Mesenchymal stem cell (in vitro differentiated cells and primary cell): ENCODE measurements around the gene CWF19L2.
"Not testable (repeated sequence)": the region's sequence is repeated elsewhere in the genome, so short reads cannot be mapped to it uniquely, and the experiment has no call there.

Experiments used
- DNase-seq: peaks from one replicate; pipeline ENCODE4 v3.0.0-alpha.2; 2013
- H2AFZ ChIP-seq: one replicate; pipeline ENCODE4 v1.6.1; 2013; ENCODE audit warnings: low read depth, mild to moderate bottlenecking, control low read depth, inconsistent platforms, low read length, moderate library complexity
- H2AK5ac ChIP-seq: 2 replicates; pipeline ENCODE4 v1.6.1; 2013; ENCODE audit warnings: low read length, moderate library complexity, mild to moderate bottlenecking, inconsistent platforms; ENCODE audit not compliant: severe bottlenecking
- H2BK120ac ChIP-seq: one replicate; pipeline ENCODE4 v1.6.1; 2013; ENCODE audit warnings: low read depth, mild to moderate bottlenecking, inconsistent platforms, low read length, moderate library complexity
- H2BK12ac ChIP-seq, 2 experiments: one replicate each; pipeline ENCODE4 v1.6.1; 2013; ENCODE audit warnings: inconsistent platforms in 2 of 2, low read length in 2 of 2, mild to moderate bottlenecking in 2 of 2, moderate library complexity in 2 of 2, control low read depth in 1 of 2
- H2BK15ac ChIP-seq: one replicate; pipeline ENCODE4 v1.6.1; 2013; ENCODE audit warnings: mild to moderate bottlenecking, low read depth, inconsistent platforms; ENCODE audit not compliant: poor library complexity, severe bottlenecking
- H2BK5ac ChIP-seq: 2 replicates; pipeline ENCODE4 v1.6.1; 2013; ENCODE audit warnings: low read depth, mild to moderate bottlenecking, low read length, control low read depth, inconsistent platforms; ENCODE audit not compliant: poor library complexity, severe bottlenecking
- H3K14ac ChIP-seq, 2 experiments: one replicate each; pipeline ENCODE4 v1.6.1; 2013; ENCODE audit warnings: inconsistent platforms in 2 of 2, low read length in 2 of 2, control low read depth in 1 of 2, mild to moderate bottlenecking in 1 of 2, moderate library complexity in 1 of 2
- H3K18ac ChIP-seq, 2 experiments: one replicate each; pipeline ENCODE4 v1.6.1; 2013; ENCODE audit warnings: inconsistent platforms in 2 of 2, low read length in 2 of 2, control low read depth in 1 of 2, low read depth in 1 of 2, mild to moderate bottlenecking in 1 of 2
- H3K23ac ChIP-seq, 2 experiments: one replicate each; pipeline ENCODE4 v1.6.1; 2013; ENCODE audit warnings: inconsistent platforms in 2 of 2, low read length in 2 of 2, mild to moderate bottlenecking in 2 of 2, moderate library complexity in 2 of 2, control low read depth in 1 of 2
- H3K27ac ChIP-seq: 2 replicates; pipeline ENCODE4 v1.5.1; 2013; ENCODE audit warnings: mild to moderate bottlenecking, moderate library complexity, low read length, control low read depth, inconsistent platforms; ENCODE audit not compliant: poor library complexity, severe bottlenecking
- H3K27me3 ChIP-seq, 2 experiments: 2 replicates each; pipeline versions ENCODE4 v1.6.1 to v1.7.0; 2013; ENCODE audit warnings: low read length in 2 of 2, mild to moderate bottlenecking in 2 of 2, moderate library complexity in 2 of 2, control low read depth in 1 of 2, inconsistent platforms in 1 of 2; ENCODE audit not compliant: control insufficient read depth in 1 of 2, insufficient read depth in 1 of 2
- H3K36me3 ChIP-seq, 2 experiments: 2 replicates each; pipeline versions ENCODE4 v1.6.1 to v1.7.0; 2013; ENCODE audit warnings: low read length in 2 of 2, control low read depth in 1 of 2, inconsistent platforms in 1 of 2, low read depth in 1 of 2, mild to moderate bottlenecking in 1 of 2; ENCODE audit not compliant: insufficient read depth in 2 of 2, control insufficient read depth in 1 of 2
- H3K4ac ChIP-seq, 2 experiments: one replicate each; pipeline ENCODE4 v1.6.1; 2013; ENCODE audit warnings: inconsistent platforms in 2 of 2, low read length in 2 of 2, mild to moderate bottlenecking in 2 of 2, moderate library complexity in 2 of 2, control low read depth in 1 of 2, low read depth in 1 of 2
- H3K4me1 ChIP-seq: 2 replicates; pipeline ENCODE4 v1.6.1; 2013; ENCODE audit warnings: low read depth, low read length, control low read depth; ENCODE audit not compliant: control insufficient read depth, insufficient read depth
- H3K4me2 ChIP-seq: 2 replicates; pipeline ENCODE4 v1.6.1; 2013; ENCODE audit warnings: low read length, mild to moderate bottlenecking, inconsistent platforms; ENCODE audit not compliant: poor library complexity, severe bottlenecking
- H3K4me3 ChIP-seq, 2 experiments: 2 replicates each; pipeline versions ENCODE4 v1.5.1 to v1.7.0; 2013; ENCODE audit warnings: low read length in 2 of 2, mild to moderate bottlenecking in 2 of 2, control low read depth in 1 of 2, low read depth in 1 of 2; ENCODE audit not compliant: insufficient read depth in 1 of 2
- H3K79me1 ChIP-seq: replicated peaks from 2 replicates; pipeline ENCODE4 v1.6.1; 2013; ENCODE audit warnings: mild to moderate bottlenecking, control low read depth, low read length, inconsistent platforms; ENCODE audit not compliant: poor library complexity, severe bottlenecking
- H3K9ac ChIP-seq: 2 replicates; pipeline ENCODE4 v1.7.0; 2013; ENCODE audit warnings: mild to moderate bottlenecking, low read length, moderate library complexity
- H3K9me3 ChIP-seq: 2 replicates; pipeline ENCODE4 v1.7.0; 2013; ENCODE audit warnings: mild to moderate bottlenecking, low read length; ENCODE audit not compliant: control insufficient read depth
- H4K8ac ChIP-seq: one replicate; pipeline ENCODE4 v1.6.1; 2013; ENCODE audit warnings: inconsistent platforms, mild to moderate bottlenecking, low read length, moderate library complexity
- H4K91ac ChIP-seq: one replicate; pipeline ENCODE4 v1.6.1; 2013; ENCODE audit warnings: mild to moderate bottlenecking, low read length, inconsistent platforms
- WGBS: methylation state at CpG from one replicate; pipeline ENCODE4 v1.1.7; 2013; ENCODE audit warnings: mixed read lengths; 5-methylcytosine and 5-hydroxymethylcytosine counted together

CWF19L2 gene

GRCh38 chr11:107497371-107497770 lies 39.7 kb upstream of the CWF19L2 start:
- WGBS, result 100% methylated on average over 4 of the region's 7 CpGs
- H3K4me1 ChIP-seq, H2BK12ac ChIP-seq: not testable (repeated sequence)

DNA sequence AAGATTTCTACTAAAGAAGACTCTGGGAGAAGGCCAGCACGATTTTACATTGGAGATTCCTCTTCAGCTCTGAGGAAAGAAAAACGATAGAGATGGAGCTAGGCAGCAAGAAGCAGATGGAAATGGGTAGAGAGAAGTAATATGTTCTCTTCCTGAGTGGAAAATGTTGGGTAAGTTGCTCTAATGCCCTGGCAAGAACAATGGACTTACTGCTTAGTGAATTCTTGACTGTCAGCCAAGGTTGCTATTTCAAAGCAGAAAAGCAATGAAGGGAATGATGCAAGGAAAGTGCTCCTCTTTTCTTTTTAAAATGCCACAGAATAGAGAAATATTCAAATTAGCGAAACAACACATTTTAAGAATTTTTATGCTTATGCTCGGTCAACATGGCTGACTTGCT lies 38.4 kb upstream of the CWF19L2 start:
- Histone ChIP-seq H3K27me3 (no peaks in the 10 kb centered on the region), H2BK120ac (no peak overlapping the region), H3K9me3 (no peaks in the 10 kb centered on the region), H3K4ac (no peak overlapping the region), H3K36me3 (no peaks in the 10 kb centered on the region), H2BK5ac (no peak overlapping the region), H2BK12ac (no peak overlapping the region), H2AFZ (no peak overlapping the region), H4K91ac (no peak overlapping the region), H3K14ac (no peak overlapping the region), H2AK5ac (no peak overlapping the region), H3K23ac (no peak overlapping the region), H4K8ac (no peak overlapping the region), H2BK15ac (no peak overlapping the region), H3K79me1 (no peaks in the 10 kb centered on the region), H3K27ac (no peak overlapping the region), H3K4me3 (no peak overlapping the region), H3K9ac (peak overlapping the region; percentile 35), H3K4me1 (peaks cover 4% of the 10 kb centered on the region), H3K18ac (no peak overlapping the region), H3K4me2 (no peak overlapping the region)
- WGBS, result 91% methylated on average over 4 of the region's 4 CpGs
- peak; percentile 18 for DNase-seq

More at GRCh38 chr11:107497371-107497770, 39.7 kb upstream of the CWF19L2 start:
- H3K4ac ChIP-seq, H4K8ac ChIP-seq, H2BK5ac ChIP-seq, H3K14ac ChIP-seq, H3K18ac ChIP-seq, H3K4me2 ChIP-seq, H2AK5ac ChIP-seq, H3K79me1 ChIP-seq, H2AFZ ChIP-seq, H3K23ac ChIP-seq, H3K4me3 ChIP-seq, H3K27me3 ChIP-seq, H2BK15ac ChIP-seq, H3K36me3 ChIP-seq, H3K9ac ChIP-seq, H3K27ac ChIP-seq, H2BK120ac ChIP-seq, H3K9me3 ChIP-seq, H4K91ac ChIP-seq, DNase-seq: not testable (repeated sequence)

DNA sequence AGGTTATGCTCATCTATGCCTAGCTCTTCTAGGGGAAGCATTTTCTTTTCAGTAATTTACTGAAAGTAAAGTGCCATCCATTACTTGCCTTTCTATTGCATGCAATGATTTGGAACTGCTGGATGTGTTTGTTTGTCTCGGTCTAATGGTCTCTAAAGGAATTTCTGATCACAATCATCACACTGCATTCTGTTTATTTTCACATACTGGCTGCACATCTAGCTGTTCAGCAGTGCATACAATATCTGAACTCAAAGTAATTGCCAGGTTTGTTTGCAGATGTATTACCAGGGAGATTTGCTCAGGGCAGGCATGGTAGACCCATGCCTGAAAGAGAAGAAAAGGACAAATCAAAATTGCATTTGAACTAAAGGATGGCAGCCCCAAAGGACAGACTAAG lies 36.4 kb upstream of the CWF19L2 start:
- Histone ChIP-seq H3K27ac (no peak overlapping the region), H3K4me2 (no peak overlapping the region), H2BK120ac (no peak overlapping the region), H3K27me3 (no peaks in the 10 kb centered on the region), H3K79me1 (no peaks in the 10 kb centered on the region), H3K4ac (no peak overlapping the region), H3K36me3 (no peaks in the 10 kb centered on the region), H2BK15ac (no peak overlapping the region), H4K8ac (no peak overlapping the region), H3K14ac (no peak overlapping the region), H4K91ac (no peak overlapping the region), H3K4me1 (peaks cover 4% of the 10 kb centered on the region), H2AK5ac (no peak overlapping the region), H3K23ac (no peak overlapping the region), H3K18ac (no peak overlapping the region), H3K9me3 (no peaks in the 10 kb centered on the region), H3K9ac (no peak overlapping the region), H2BK12ac (no peak overlapping the region), H2BK5ac (no peak overlapping the region), H2AFZ (no peak overlapping the region), H3K4me3 (no peak overlapping the region)
- WGBS, result no CpG with 5 or more reads among the region's 1 CpG
- no peak for DNase-seq

DNA sequence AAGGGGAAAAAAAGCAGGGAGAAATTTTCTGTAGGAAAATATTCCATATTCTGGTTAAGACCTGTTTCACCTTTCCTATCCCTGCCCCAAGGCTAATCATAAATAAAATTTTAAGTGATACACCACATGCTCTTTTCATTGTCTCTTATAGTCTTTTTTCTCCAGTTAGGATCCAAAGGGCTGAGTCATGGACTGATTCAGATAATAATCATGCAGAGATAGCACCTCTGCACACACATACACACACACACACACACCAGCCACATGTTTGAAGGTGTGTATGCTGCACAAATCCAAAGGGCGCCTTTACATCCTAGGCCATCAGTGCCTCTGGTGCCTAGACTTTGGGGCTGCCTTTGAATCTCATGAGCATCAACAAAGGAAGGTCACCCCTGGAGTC lies 35.5 kb upstream of the CWF19L2 start:
- Histone ChIP-seq H3K4me1 (peaks cover 4% of the 10 kb centered on the region), H2BK15ac (no peak overlapping the region), H3K9ac (no peak overlapping the region), H3K36me3 (no peaks in the 10 kb centered on the region), H3K14ac (no peak overlapping the region), H2BK120ac (no peak overlapping the region), H4K91ac (no peak overlapping the region), H3K27ac (no peak overlapping the region), H3K4ac (no peak overlapping the region), H3K9me3 (no peaks in the 10 kb centered on the region), H2BK12ac (no peak overlapping the region), H3K79me1 (no peaks in the 10 kb centered on the region), H3K4me2 (no peak overlapping the region), H2BK5ac (no peak overlapping the region), H4K8ac (no peak overlapping the region), H3K4me3 (no peak overlapping the region), H2AK5ac (no peak overlapping the region), H3K18ac (no peak overlapping the region), H3K23ac (no peak overlapping the region), H2AFZ (no peak overlapping the region), H3K27me3 (no peaks in the 10 kb centered on the region)
- whole genome bisulfite sequencing, result 100% methylated on average over 1 of the region's 1 CpG
- DNase-seq, result peak; percentile 15
